GM23338 (cell line): ENCODE results near the gene HIVEP3. TPM values are rescaled to one million over a fixed set of nuclear protein-coding genes. Genes with fewer than 3 reads are reported as not detected.

ENCODE experiments used
- ATAC-seq: fragments of 200-7000 bp; cut with Tn5 transposase; 3 replicates; pipeline ENCODE4 v1.9.1; 2020
- DNase-seq: peaks from one replicate; pipeline ENCODE4 v3.0.0-alpha.2; 2015; ENCODE audit warnings: low spot score
- H2AFZ ChIP-seq: fragments of 200-600 bp; sonication (generic); 2 replicates; pipeline ENCODE4 v1.8.0; 2016; ENCODE audit warnings: antibody characterized with exemption, mild to moderate bottlenecking, moderate library complexity
- H3F3A ChIP-seq: fragments of 200-600 bp; sonication (generic); replicated peaks from 2 replicates; pipeline ENCODE4 v1.8.0; 2017; ENCODE audit warnings: antibody characterized with exemption, mixed run types, low read depth
- H3K27ac ChIP-seq: fragments of 200-600 bp; sonication (generic); 2 replicates; pipeline ENCODE4 v1.6.1; 2016; ENCODE audit warnings: low read depth
- H3K27me3 ChIP-seq: fragments of 200-600 bp; sonication (generic); 2 replicates; pipeline ENCODE4 v1.8.0; 2016; ENCODE audit warnings: mild to moderate bottlenecking, mixed run types, moderate library complexity; ENCODE audit not compliant: insufficient read depth
- H3K36me3 ChIP-seq: fragments of 200-600 bp; sonication (generic); 2 replicates; pipeline ENCODE4 v1.8.0; 2016; ENCODE audit warnings: mild to moderate bottlenecking; ENCODE audit not compliant: insufficient read depth
- H3K4me1 ChIP-seq: fragments of 200-600 bp; sonication (generic); 2 replicates; pipeline ENCODE4 v1.8.0; 2016; ENCODE audit warnings: mild to moderate bottlenecking, moderate library complexity; ENCODE audit not compliant: insufficient read depth
- H3K4me2 ChIP-seq: fragments of 200-600 bp; sonication (generic); 2 replicates; pipeline ENCODE4 v1.7.1; 2017; ENCODE audit warnings: mixed run types
- H3K4me3 ChIP-seq: fragments of 200-600 bp; sonication (generic); 2 replicates; pipeline ENCODE4 v1.6.1; 2016; ENCODE audit warnings: mixed run types
- H3K79me2 ChIP-seq: fragments of 200-600 bp; sonication (generic); replicated peaks from 2 replicates; pipeline ENCODE4 v1.8.0; 2017; ENCODE audit warnings: mild to moderate bottlenecking; ENCODE audit not compliant: insufficient read depth
- H3K9me2 ChIP-seq: fragments of 200-600 bp; sonication (generic); 2 replicates; pipeline ENCODE4 v1.8.0; 2017; ENCODE audit not compliant: insufficient read depth
- H4K20me1 ChIP-seq: fragments of 200-600 bp; sonication (generic); replicated peaks from 2 replicates; pipeline ENCODE4 v1.8.0; 2017; ENCODE audit warnings: mild to moderate bottlenecking; ENCODE audit not compliant: insufficient read depth
- H3K27ac Mint-ChIP-seq: 2 replicates; pipeline ENCODE4 v1.8.0; 2020; ENCODE audit warnings: inconsistent platforms, mild to moderate bottlenecking, moderate library complexity, mixed read lengths
- H3K27me3 Mint-ChIP-seq: 3 replicates; pipeline ENCODE4 v1.8.0; 2022; ENCODE audit warnings: low read depth, mild to moderate bottlenecking, moderate library complexity, mixed read lengths, inconsistent platforms; ENCODE audit not compliant: insufficient read depth, poor library complexity
- H3K36me3 Mint-ChIP-seq: 3 replicates; pipeline ENCODE4 v1.8.0; 2021; ENCODE audit warnings: low read depth, mild to moderate bottlenecking, inconsistent platforms, moderate library complexity, mixed read lengths
- H3K4me1 Mint-ChIP-seq: 3 replicates; pipeline ENCODE4 v1.8.0; 2020; ENCODE audit warnings: mild to moderate bottlenecking, inconsistent platforms, mixed read lengths
- H3K4me3 Mint-ChIP-seq: 3 replicates; pipeline ENCODE4 v1.8.0; 2021; ENCODE audit warnings: moderate library complexity, mild to moderate bottlenecking, inconsistent platforms, mixed read lengths
- H3K9me3 Mint-ChIP-seq: 3 replicates; pipeline ENCODE4 v1.8.0; 2020; ENCODE audit warnings: moderate library complexity, mild to moderate bottlenecking, inconsistent platforms, mixed read lengths
- ETS1 ChIP-seq: IDR thresholded peaks from 2 replicates; pipeline ENCODE4 v1.6.1; 2016; ENCODE audit warnings: antibody characterized with exemption
- EZH2 ChIP-seq: fragments of 200-600 bp; sonication (generic); IDR thresholded peaks from one replicate; pipeline ENCODE4 v1.8.0; 2017; ENCODE audit warnings: antibody characterized with exemption, mild to moderate bottlenecking, low read depth; ENCODE audit not compliant: unreplicated experiment
- EZH2phosphoT487 ChIP-seq: fragments of 200-600 bp; sonication (generic); IDR thresholded peaks from one replicate; pipeline ENCODE4 v1.8.1; 2018; ENCODE audit warnings: antibody characterized with exemption; ENCODE audit not compliant: unreplicated experiment
- POLR2AphosphoS5 ChIP-seq: IDR thresholded peaks from 2 replicates; pipeline ENCODE4 v1.6.1; 2016; ENCODE audit warnings: antibody characterized with exemption, low read depth
- ZNF114 ChIP-seq: fragments of 250-450 bp; sonication (Bioruptor Pico); IDR thresholded peaks from 2 replicates; pipeline ENCODE4 v1.5.0; 2020; ENCODE audit warnings: mild to moderate bottlenecking, moderate library complexity
- ZNF331 ChIP-seq: fragments of 250-450 bp; sonication (Bioruptor Pico); IDR thresholded peaks from 2 replicates; pipeline ENCODE4 v1.5.0; 2020; ENCODE audit warnings: low read depth, mild to moderate bottlenecking, moderate library complexity
- ZNF462 ChIP-seq: fragments of 250-450 bp; sonication (Bioruptor Pico); IDR thresholded peaks from 2 replicates; pipeline ENCODE4 v1.5.0; 2020; ENCODE audit warnings: mild to moderate bottlenecking, moderate library complexity
- polyA plus RNA-seq: library from polyadenylated mRNA; unstranded; fragments of >200 nt; fragmentation: Nextera tagmentation; extraction: Ambion mirVana; gene quantifications from 2 replicates; pipeline ENCODE4 v1.2.1, GENCODE V29; 2016
- total RNA-seq: library from RNA; depleted of rRNA; stranded (reverse); fragments of >200 nt; shearing (Covaris generic); gene quantifications from 2 replicates; pipeline ENCODE4 v1.2.3, GENCODE V29; 2014

HIVEP3 gene
- total and polyA plus RNA-seq, 2 experiments from 2014 or later: 0.14 to 0.24 TPM

- H3K4me2 ChIP-seq: no peak overlapping the region
- no peak for ATAC-seq
These were observed 291.0 kb downstream of the HIVEP3 start for GRCh38 chr1:41627491-41628280.

More at GRCh38 chr1:41627491-41628280, 291.0 kb downstream of the HIVEP3 start:
- Histone ChIP-seq H3K36me3 (no peaks in the 10 kb centered on the region), H3K9me2 (no peaks in the 10 kb centered on the region), H3K4me1 (no peaks in the 10 kb centered on the region), H4K20me1 (no peaks in the 10 kb centered on the region), H3F3A (no peaks in the 10 kb centered on the region), H3K27me3 (no peaks in the 10 kb centered on the region), H2AFZ (no peak overlapping the region), H3K79me2 (no peaks in the 10 kb centered on the region), H3K4me3 (no peak overlapping the region), H3K27ac (no peak overlapping the region)
- H3K4me1 Mint-ChIP-seq: peaks cover 5% of the 10 kb centered on the region; the same call in 2 of the 3 replicates
- H3K4me3 Mint-ChIP-seq: no peak overlapping the region
- no peak overlapping the region; the same call in 1 of the 2 replicates for H3K27ac Mint-ChIP-seq
- DNase-seq: no peak
- H3K36me3 Mint-ChIP-seq: no peaks in the 10 kb centered on the region
- H3K27me3 Mint-ChIP-seq: no peaks in the 10 kb centered on the region
- TF ChIP-seq EZH2 (no peak), ZNF114 (CRISPR knock-in tag) (no peak), ZNF462 (CRISPR knock-in tag) (no peak), POLR2AphosphoS5 (no peak), ZNF331 (CRISPR knock-in tag) (no peak), ETS1 (no peak), EZH2phosphoT487 (no peak)
- H3K9me3 Mint-ChIP-seq: no peaks in the 10 kb centered on the region
